DMS53 treated with DMSO at 0.1 percent for 48 hours (cell line): ENCODE data around the gene RAB3C.

Experiments
- DNase-seq: peaks from one replicate; lab custom pipeline; 2025; ENCODE audit not compliant: unreplicated experiment; lab: John Stamatoyannopoulos, UW

RAB3C gene

GRCh38 chr5:58816181-58816731, 233.4 kb downstream of the RAB3C start:
- no peak for DNase-seq

- DNase-seq, result no peak
Measured at GRCh38 chr5:58818465-58818864, 235.6 kb downstream of the RAB3C start.

- DNase-seq, result no peak
Measured at GRCh38 chr5:58825441-58825840, 242.6 kb downstream of the RAB3C start.

- DNase-seq, result no peak
Measured at GRCh38 chr5:58825899-58826298, 243.0 kb downstream of the RAB3C start.

DNA sequence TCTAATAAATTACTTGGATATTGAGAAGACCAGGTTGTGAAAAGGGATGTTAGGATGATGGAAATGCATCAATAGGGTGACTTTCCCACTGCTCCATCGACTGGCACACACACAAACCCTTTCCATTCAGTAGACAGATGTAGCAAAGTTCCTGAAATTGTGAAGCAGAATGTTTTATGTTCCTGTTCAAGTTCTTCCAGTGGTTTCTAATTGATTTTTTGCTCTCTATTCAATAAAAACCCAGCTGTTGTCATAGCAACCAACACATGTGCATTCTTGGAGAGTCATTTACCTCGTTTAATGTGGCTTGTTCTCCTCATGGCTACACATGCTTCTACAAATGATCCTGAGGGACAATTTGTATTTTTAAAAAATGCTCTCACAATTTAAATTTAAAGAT, 244.6 kb downstream of the RAB3C start:
- no peak for DNase-seq

GRCh38 chr5:58828258-58828657, 245.4 kb downstream of the RAB3C start:
- no peak for DNase-seq

DNA sequence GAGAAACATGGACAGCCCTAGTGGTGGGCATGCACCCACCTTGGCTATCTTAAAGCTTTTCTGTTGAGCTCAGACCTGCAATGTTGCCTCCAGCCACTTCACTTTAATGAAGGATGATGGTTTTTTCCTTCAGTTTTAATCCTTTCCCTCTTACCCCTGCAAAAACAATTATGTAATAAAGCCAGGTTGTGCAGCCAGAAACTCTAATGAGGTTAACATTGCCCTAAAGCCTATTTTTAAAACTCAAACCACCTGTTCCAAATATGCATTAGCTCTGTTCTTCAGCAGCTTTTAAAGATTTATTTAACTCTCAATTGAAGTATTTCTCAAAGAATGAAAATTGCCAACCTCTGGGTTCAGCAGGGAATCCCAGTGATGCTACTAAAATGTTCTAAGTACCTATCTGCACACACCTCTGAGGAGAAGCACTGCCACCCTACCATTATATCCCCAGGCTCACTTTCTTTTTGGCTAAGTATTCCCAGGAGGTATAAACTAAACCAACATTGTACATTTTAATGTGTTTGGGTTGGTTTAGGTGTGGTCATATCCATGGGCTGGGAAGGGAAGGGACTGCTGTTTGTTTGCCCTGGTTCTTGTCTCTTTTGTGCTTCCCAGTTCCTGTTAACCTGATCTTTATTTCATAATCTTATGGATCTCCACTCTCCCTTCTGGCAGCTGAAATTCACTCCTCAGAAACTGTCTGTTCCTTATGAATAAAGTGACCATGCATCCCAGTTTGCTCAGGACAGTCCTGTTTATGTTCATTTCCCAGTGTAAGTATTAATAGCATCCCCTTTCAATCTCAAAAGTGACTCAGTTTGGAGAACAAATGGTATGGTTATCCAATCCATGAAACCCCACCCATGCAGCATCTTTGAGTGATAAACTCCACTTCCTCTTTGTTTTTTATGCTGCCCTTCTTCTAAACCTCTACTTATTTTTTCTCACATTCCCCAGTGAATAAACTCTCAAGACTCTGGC, 251.7 kb downstream of the RAB3C start:
- DNase-seq, result peak; percentile 0

GRCh38 chr5:58836351-58836750, 253.5 kb downstream of the RAB3C start:
- DNase-seq, result no peak

DNA sequence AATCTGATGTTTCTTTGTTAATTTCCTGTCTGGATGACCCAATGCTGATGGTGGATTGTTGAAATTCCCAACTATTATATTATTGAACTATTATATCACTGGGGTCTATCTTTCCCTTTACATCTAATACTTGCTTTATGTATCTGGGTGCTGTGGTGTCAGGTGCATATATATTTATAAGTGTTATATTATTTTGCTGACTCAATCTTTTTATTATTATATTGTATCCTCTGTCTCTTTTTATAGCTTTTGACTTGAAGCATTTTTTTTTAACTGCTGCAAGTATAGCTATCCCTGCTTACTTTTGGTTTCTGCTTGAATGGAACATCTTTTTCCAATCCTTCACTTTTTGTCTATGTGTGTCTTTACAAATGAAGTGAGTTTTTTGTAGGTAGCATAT, 255.9 kb downstream of the RAB3C start:
- DNase-seq, result no peak

- DNase-seq, result no peak
Measured at GRCh38 chr5:58842852-58843251, 260.0 kb downstream of the RAB3C start.

- no peak for DNase-seq
Measured at GRCh38 chr5:58844395-58844794, 261.5 kb downstream of the RAB3C start.

DNA sequence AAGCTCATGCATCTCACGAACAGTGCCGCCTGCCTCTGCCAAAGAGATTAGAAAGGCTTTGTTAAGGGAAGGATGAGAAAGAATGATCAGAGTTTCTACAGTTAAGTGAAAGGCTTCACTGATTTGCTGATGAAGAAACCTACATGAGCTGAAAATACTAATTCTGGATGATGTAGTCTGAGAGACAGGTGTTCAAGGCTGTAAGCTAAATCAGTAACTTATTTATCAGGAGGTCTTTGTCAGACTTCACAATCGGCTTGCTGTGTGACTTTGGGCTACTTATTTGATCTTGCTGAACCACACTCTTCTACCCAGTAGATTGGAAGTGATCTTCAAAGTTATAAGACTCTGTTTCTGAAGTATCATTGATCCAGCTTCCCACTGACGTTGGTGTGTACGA, 264.2 kb downstream of the RAB3C start:
- DNase-seq, result no peak

- no peak for DNase-seq
Measured at GRCh38 chr5:58849223-58849622, 266.3 kb downstream of the RAB3C start.

DNA sequence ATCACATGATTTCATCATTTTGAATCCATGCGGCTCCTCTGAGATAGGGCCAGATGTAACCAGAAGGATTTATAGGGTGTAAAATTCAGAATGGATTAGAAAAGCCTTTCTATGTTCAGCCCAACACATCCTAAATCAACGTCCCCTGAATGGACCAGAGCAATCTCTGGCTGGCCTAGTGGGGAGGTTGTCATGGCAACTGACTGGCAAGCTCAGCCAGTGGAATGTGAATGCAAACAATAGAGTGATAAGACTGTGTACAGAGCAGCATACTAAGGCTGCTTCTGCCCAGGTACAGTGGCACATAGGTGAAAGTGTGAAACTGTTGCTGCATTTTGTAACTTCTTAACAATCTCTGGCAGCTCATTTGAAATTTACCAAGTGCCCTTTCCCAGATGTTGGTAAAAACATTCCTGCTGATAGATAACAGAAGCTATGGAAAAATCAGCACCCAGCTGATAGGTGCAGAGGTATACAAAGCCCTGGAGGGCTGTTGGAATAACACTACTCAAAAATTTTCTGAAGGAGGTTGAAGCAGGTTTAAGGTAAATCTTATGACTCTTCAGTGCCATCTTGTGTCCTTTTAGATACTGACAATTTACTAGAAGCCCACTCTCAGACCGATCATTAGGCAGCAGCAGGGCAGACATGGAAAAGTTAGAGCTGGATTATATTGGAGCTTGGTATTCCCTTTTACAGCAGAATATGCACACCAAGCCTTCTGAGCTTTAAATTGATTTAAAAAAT, 267.2 kb downstream of the RAB3C start:
- peak; percentile 59 for DNase-seq

GRCh38 chr5:58851153-58851552, 268.3 kb downstream of the RAB3C start:
- DNase-seq, result no peak

DNA sequence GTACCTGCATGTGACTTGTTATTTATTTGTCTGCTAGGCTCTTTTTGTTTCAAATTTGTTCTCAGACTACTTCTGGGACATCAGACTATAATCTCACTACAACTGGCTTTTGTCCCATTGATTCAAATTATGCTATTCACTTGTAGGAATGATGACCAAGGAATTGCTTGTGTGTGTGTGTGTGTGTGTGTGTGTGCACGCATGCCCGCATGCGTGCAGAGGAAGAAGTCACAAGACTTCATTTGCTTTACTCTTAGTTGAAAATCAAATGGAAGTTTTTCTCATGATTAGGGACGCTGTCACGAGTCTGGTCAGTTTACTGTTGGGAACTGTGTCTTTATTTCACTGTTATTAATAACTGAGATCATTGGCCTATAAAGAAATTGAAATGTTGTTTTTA, 268.7 kb downstream of the RAB3C start:
- DNase-seq, result no peak

GRCh38 chr5:58852566-58852965, 269.7 kb downstream of the RAB3C start:
- no peak for DNase-seq

GRCh38 chr5:58854441-58854840, 271.6 kb downstream of the RAB3C start:
- no peak for DNase-seq

DNA sequence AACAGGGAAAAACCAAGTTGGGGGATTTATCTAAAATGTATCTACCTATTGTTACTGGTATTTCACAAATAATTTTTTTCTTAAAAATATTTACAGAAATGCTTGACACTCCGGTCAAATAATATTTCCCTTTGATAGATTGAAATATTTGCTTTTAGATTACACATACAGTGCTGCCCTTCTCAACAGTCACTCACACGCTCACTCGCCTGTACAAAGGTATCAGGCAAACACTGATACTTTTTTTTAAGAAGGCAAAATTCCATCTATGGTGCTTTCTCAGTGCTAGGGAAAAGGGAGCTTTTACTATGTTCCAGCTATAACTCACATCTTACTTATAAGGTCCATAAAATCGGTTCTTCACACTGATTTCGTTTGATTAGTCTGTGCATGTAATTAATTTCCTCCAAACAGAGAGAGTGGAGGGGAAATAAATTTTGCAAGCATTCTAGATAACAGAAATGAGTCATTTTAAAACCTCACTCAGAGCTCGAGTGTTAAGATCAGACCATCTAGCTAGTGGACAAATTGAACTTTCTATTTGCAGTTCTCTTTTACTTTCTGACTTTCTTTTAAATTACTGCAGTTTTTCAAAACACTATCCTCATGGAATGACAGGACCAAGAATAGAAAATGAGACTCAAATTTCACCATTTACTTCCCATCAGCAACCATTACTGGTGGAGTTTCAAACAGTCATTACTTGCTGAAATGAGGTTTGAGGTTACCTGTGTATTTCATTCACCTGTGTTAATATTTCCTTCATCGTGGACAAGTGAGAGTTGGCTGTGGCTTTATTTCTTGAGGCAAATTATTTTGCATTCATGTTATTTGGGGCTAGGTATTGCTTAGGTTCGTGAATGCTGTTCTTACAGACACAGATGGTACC, 273.2 kb downstream of the RAB3C start:
- DNase-seq, result peak; percentile 34

- DNase-seq, result no peak
Measured at GRCh38 chr5:58857609-58858008, 274.7 kb downstream of the RAB3C start.

- DNase-seq, result peak; percentile 12
Measured at GRCh38 chr5:58860680-58861079, 277.8 kb downstream of the RAB3C start.
